GM19438 (cell line): ENCODE measurements around the gene ANKRD34A.
A peak's percentile ranks its signal among the peaks of the same experiment; 100 is the strongest.
"Not testable (repeated sequence)": the region's sequence is repeated elsewhere in the genome, so short reads cannot be mapped to it uniquely, and the experiment has no call there.

Source experiments
- ATAC-seq: cut with Tn5 transposase; IDR thresholded peaks from one replicate; pipeline ENCODE4 v1.9.1; 2021; ENCODE audit warnings: low read depth; ENCODE audit not compliant: unreplicated experiment

Gene ANKRD34A

GRCh38 chr1:145951526-145951925 lies 12.8 kb downstream of the ANKRD34A start:
- no peak for ATAC-seq

- no peak for ATAC-seq
Observed at GRCh38 chr1:145949219-145949618, 15.2 kb downstream of the ANKRD34A start.

GRCh38 chr1:145947551-145947950 lies 16.8 kb downstream of the ANKRD34A start:
- ATAC-seq: no peak

- no peak for ATAC-seq
Observed at GRCh38 chr1:145946477-145946986, 17.8 kb downstream of the ANKRD34A start.

GRCh38 chr1:145944532-145944931 lies 19.8 kb downstream of the ANKRD34A start:
- ATAC-seq: no peak

GRCh38 chr1:145942871-145943270 lies 21.5 kb downstream of the ANKRD34A start:
- ATAC-seq: no peak

- no peak for ATAC-seq
Observed at GRCh38 chr1:145942405-145942804, 22.0 kb downstream of the ANKRD34A start.

- no peak for ATAC-seq
Observed at GRCh38 chr1:145937436-145937835, 26.9 kb downstream of the ANKRD34A start.

GRCh38 chr1:145936247-145936646 lies 28.1 kb downstream of the ANKRD34A start:
- ATAC-seq: no peak

GRCh38 chr1:145935708-145936107 lies 28.7 kb downstream of the ANKRD34A start:
- no peak for ATAC-seq

GRCh38 chr1:145932522-145933009 lies 31.8 kb downstream of the ANKRD34A start:
- not testable (repeated sequence) for ATAC-seq

- ATAC-seq: no peak
Observed at GRCh38 chr1:145927916-145928643, 36.3 kb downstream of the ANKRD34A start.

GRCh38 chr1:145927063-145927886 lies 37.1 kb downstream of the ANKRD34A start, which contains the start of gene RBM8A:
Gene RBM8A, minus strand, starts transcription at chr1:145927484. Its CDS starts 58 bp downstream, at chr1:145927426.
- peak; percentile 95 for ATAC-seq

GRCh38 chr1:145926686-145927062 lies 37.7 kb downstream of the ANKRD34A start:
- ATAC-seq: peak; percentile 7

GRCh38 chr1:145922266-145922665 lies 42.1 kb downstream of the ANKRD34A start:
- no peak for ATAC-seq

GRCh38 chr1:145920297-145920696 lies 44.1 kb downstream of the ANKRD34A start:
- ATAC-seq: not testable (repeated sequence)

GRCh38 chr1:145918992-145919939 lies 45.1 kb downstream of the ANKRD34A start:
- peak; percentile 14 for ATAC-seq

GRCh38 chr1:145918144-145918991 lies 46.0 kb downstream of the ANKRD34A start, which contains the start of gene PEX11B:
Gene PEX11B, minus strand, starts transcription at chr1:145918717. Its CDS starts 29 bp downstream, at chr1:145918688.
- ATAC-seq: peak; percentile 90

GRCh38 chr1:145917595-145917994 lies 46.8 kb downstream of the ANKRD34A start:
- ATAC-seq: no peak
